H1 (cell line): Measurements from ENCODE around the gene ZNF423. TPM values are rescaled to one million over a fixed set of nuclear protein-coding genes. Genes with fewer than 3 reads are reported as not detected.

Experiments used
- CTCF ChIA-PET: fragments of 300-600 bp; sonication (Branson Sonifier 250); formaldehyde crosslinking; loops from one replicate; lab custom pipeline; 2021; ENCODE audit not compliant: partially characterized antibody; lab: Charles Lee
- POLR2A ChIA-PET: fragments of 300-600 bp; sonication (Branson Sonifier 250); formaldehyde crosslinking; loops from one replicate; lab custom pipeline; 2021; ENCODE audit warnings: inconsistent platforms; ENCODE audit not compliant: partially characterized antibody; lab: Charles Lee
- DNase-seq, 2 experiments: peaks; one replicate each; pipeline versions ENCODE4 v3.0.0 to v3.0.0-alpha.2; 2010 to 2022; ENCODE audit warnings: low spot score in 2 of 2, low read depth in 1 of 2, mixed read lengths in 1 of 2
- FAIRE-seq: peaks from 2 replicates; lab custom pipeline; 2011; peaks lifted over from hg19 to GRCh38; lab: Jason Lieb, UNC
- H2AFZ ChIP-seq: 2 replicates; pipeline ENCODE4 v1.8.1; 2012; ENCODE audit warnings: low read length, inconsistent platforms
- H2AK5ac ChIP-seq: 2 replicates; pipeline ENCODE4 v1.6.1; 2013; ENCODE audit warnings: low read depth, low read length
- H2BK120ac ChIP-seq: replicated peaks from 2 replicates; pipeline ENCODE3; 2013; ENCODE audit warnings: low read depth, low read length, inconsistent platforms
- H2BK12ac ChIP-seq: 2 replicates; pipeline ENCODE4 v1.6.1; 2013; ENCODE audit warnings: low read depth, low read length
- H2BK15ac ChIP-seq: 2 replicates; pipeline ENCODE4 v1.6.1; 2013; ENCODE audit warnings: low read length
- H2BK20ac ChIP-seq: 2 replicates; pipeline ENCODE4 v1.6.1; 2013; ENCODE audit warnings: low read length
- H2BK5ac ChIP-seq: 2 replicates; pipeline ENCODE4 v1.6.1; 2013; ENCODE audit warnings: low read depth, low read length
- H3K14ac ChIP-seq: 2 replicates; pipeline ENCODE4 v1.6.1; 2013; ENCODE audit warnings: inconsistent platforms; ENCODE audit not compliant: insufficient read length
- H3K18ac ChIP-seq: 2 replicates; pipeline ENCODE4 v1.6.1; 2013; ENCODE audit warnings: low read length; ENCODE audit errors: extremely low read depth
- H3K23ac ChIP-seq: 2 replicates; pipeline ENCODE4 v1.6.1; 2013; ENCODE audit warnings: inconsistent platforms; ENCODE audit not compliant: insufficient read length
- H3K23me2 ChIP-seq: 2 replicates; pipeline ENCODE4 v1.6.1; 2013; ENCODE audit warnings: low read depth, low read length
- H3K27ac ChIP-seq: 2 replicates; pipeline ENCODE4 v1.6.1; 2011; ENCODE audit warnings: low read depth, low read length, inconsistent platforms
- H3K27me3 ChIP-seq, 4 experiments: replicated peaks in 1 of 4; 1 replicate in 1 of 4; 2 replicates in 3 of 4; pipeline versions ENCODE4 v1.6.1 to v1.8.1; 2011 to 2013; ENCODE audit warnings: low read length in 3 of 4, mild to moderate bottlenecking in 3 of 4, inconsistent platforms in 2 of 4, mixed read lengths in 2 of 4, moderate library complexity in 1 of 4; ENCODE audit not compliant: control insufficient read depth in 3 of 4, insufficient read depth in 3 of 4; ENCODE audit errors: extremely low read depth in 1 of 4
- H3K36me3 ChIP-seq, 4 experiments: 2 replicates each; pipeline versions ENCODE4 v1.6.1 to v1.8.1; 2011 to 2013; ENCODE audit warnings: mild to moderate bottlenecking in 4 of 4, low read length in 3 of 4, moderate library complexity in 2 of 4, control low read depth in 1 of 4, inconsistent platforms in 1 of 4; ENCODE audit not compliant: insufficient read depth in 4 of 4, control insufficient read depth in 2 of 4
- H3K4ac ChIP-seq: replicated peaks from 2 replicates; pipeline ENCODE3; 2013; ENCODE audit warnings: low read length, low read depth, mixed read lengths, inconsistent platforms; ENCODE audit not compliant: insufficient read length
- H3K4me1 ChIP-seq, 4 experiments: replicated peaks in 1 of 4; 1 replicate in 1 of 4; 2 replicates in 3 of 4; pipeline versions ENCODE4 v1.6.1 to v1.8.1; 2011 to 2013; ENCODE audit warnings: low read length in 3 of 4, inconsistent platforms in 2 of 4, mixed read lengths in 1 of 4; ENCODE audit not compliant: insufficient read depth in 4 of 4, control insufficient read depth in 3 of 4
- H3K4me2 ChIP-seq, 2 experiments: 2 replicates each; pipeline versions ENCODE4 v1.6.1 to v1.8.1; 2011 to 2013; ENCODE audit warnings: low read depth in 2 of 2, low read length in 2 of 2, control low read depth in 1 of 2, inconsistent platforms in 1 of 2, mild to moderate bottlenecking in 1 of 2; ENCODE audit not compliant: insufficient read depth in 1 of 2
- H3K4me3 ChIP-seq, 4 experiments: fragments of 200-600, 300-600 bp in 1 of 4; sonication (generic), shearing (Covaris generic), sonication (Bioruptor Twin) in 1 of 4; 2 replicates each; pipeline versions ENCODE4 v1.5.1 to v1.8.1; 2011 to 2016; ENCODE audit warnings: low read length in 4 of 4, low read depth in 3 of 4, control low read depth in 2 of 4, inconsistent platforms in 2 of 4, mild to moderate bottlenecking in 2 of 4, mixed read lengths in 1 of 4, moderate library complexity in 1 of 4; ENCODE audit not compliant: insufficient read depth in 2 of 4; ENCODE audit errors: extremely low read depth in 1 of 4
- H3K56ac ChIP-seq: replicated peaks from 2 replicates; pipeline ENCODE3; 2013; ENCODE audit warnings: low read depth, mild to moderate bottlenecking, mixed read lengths, low read length, inconsistent platforms; ENCODE audit not compliant: insufficient read length
- H3K79me1 ChIP-seq: 2 replicates; pipeline ENCODE4 v1.6.1; 2013; ENCODE audit warnings: low read depth, low read length, control low read depth
- H3K79me2 ChIP-seq, 2 experiments: 2 replicates each; pipeline versions ENCODE4 v1.6.1 to v1.8.1; 2012 to 2013; ENCODE audit warnings: low read length in 2 of 2, mild to moderate bottlenecking in 2 of 2, inconsistent platforms in 1 of 2; ENCODE audit not compliant: insufficient read depth in 2 of 2, control insufficient read depth in 1 of 2
- H3K9ac ChIP-seq, 4 experiments: replicated peaks in 1 of 4; 1 replicate in 1 of 4; 2 replicates in 3 of 4; pipeline versions ENCODE4 v1.6.1 to v1.8.1; 2011 to 2013; ENCODE audit warnings: low read depth in 3 of 4, low read length in 3 of 4, control low read depth in 2 of 4, mild to moderate bottlenecking in 2 of 4, moderate library complexity in 2 of 4, inconsistent platforms in 1 of 4; ENCODE audit errors: extremely low read depth in 1 of 4
- H3K9me3 ChIP-seq, 2 experiments: 2 replicates each; pipeline versions ENCODE4 v1.6.1 to v1.8.1; 2012 to 2013; ENCODE audit warnings: mild to moderate bottlenecking in 2 of 2, moderate library complexity in 2 of 2, control low read depth in 1 of 2, inconsistent platforms in 1 of 2, low read depth in 1 of 2, low read length in 1 of 2, mixed read lengths in 1 of 2; ENCODE audit not compliant: insufficient read depth in 2 of 2
- H4K20me1 ChIP-seq, 2 experiments: replicated peaks in 1 of 2; 2 replicates each; pipeline versions ENCODE3 to v1.8.1; 2011 to 2013; ENCODE audit warnings: inconsistent platforms in 2 of 2, low read length in 2 of 2, mild to moderate bottlenecking in 1 of 2; ENCODE audit not compliant: insufficient read depth in 2 of 2, control insufficient read depth in 1 of 2
- H4K5ac ChIP-seq: 2 replicates; pipeline ENCODE4 v1.6.1; 2013; ENCODE audit warnings: low read length, low read depth, mixed read lengths, inconsistent platforms; ENCODE audit not compliant: insufficient read length
- H4K8ac ChIP-seq: 2 replicates; pipeline ENCODE4 v1.8.0; 2013; ENCODE audit warnings: mild to moderate bottlenecking, moderate library complexity, low read length, inconsistent platforms; ENCODE audit not compliant: insufficient read depth; ENCODE audit errors: extremely low read depth
- H4K91ac ChIP-seq: replicated peaks from 2 replicates; pipeline ENCODE3; 2013; ENCODE audit warnings: low read length, mixed read lengths, inconsistent platforms; ENCODE audit not compliant: insufficient read length
- CHD1 ChIP-seq: IDR thresholded peaks from 2 replicates; pipeline ENCODE4 v1.6.1; 2012; ENCODE audit warnings: low read depth, low read length, improper control_type of control experiment
- RNF2 ChIP-seq: fragments of 200-900, 300-1000 bp; sonication (generic); IDR thresholded peaks from 2 replicates; pipeline ENCODE4 v1.7.1; 2016; ENCODE audit warnings: borderline replicate concordance, low read depth, mild to moderate bottlenecking, antibody characterized with exemption, low read length; ENCODE audit not compliant: poor library complexity, severe bottlenecking; ENCODE audit errors: missing control alignments
- WGBS, 2 experiments: shearing (Covaris generic) in 1 of 2; methylation state at CpG; one replicate each; pipeline versions ENCODE4 v1.1.6 to v1.1.7; 2013 to 2015; ENCODE audit warnings: low lambda C conversion rate in 2 of 2, mixed read lengths in 2 of 2, inconsistent platforms in 1 of 2, low coverage in 1 of 2, missing lambda C conversion rate in 1 of 2; ENCODE audit not compliant: insufficient replicate concordance in 2 of 2, insufficient coverage in 1 of 2, insufficient read length in 1 of 2; ENCODE audit errors: extremely low coverage in 1 of 2, missing lambda C conversion rate in 1 of 2; 5-methylcytosine and 5-hydroxymethylcytosine counted together
- polyA plus RNA-seq, 7 experiments: library from polyadenylated mRNA; depleted of rRNA in 3 of 7; stranded (reverse) in 5 of 7; unstranded in 2 of 7; fragments of >200 nt in 5 of 7; fragments of 200-250 nt in 2 of 7; gene quantifications; 1 replicate in 5 of 7; 2 replicates in 1 of 7; 4 replicates in 1 of 7; pipeline versions ENCODE4 v1.2.1 to v1.2.3, GENCODE V29; 2011 to 2013; ENCODE audit warnings: missing spikeins in 2 of 7, mixed read lengths in 2 of 7
- total RNA-seq: library from RNA; stranded (reverse); fragmentation: NEBNext Ultra II Directional; extraction: Animal tissue kit (Norgen Biotek cat#: 25700); gene quantifications from 2 replicates; pipeline ENCODE4 v1.2.1, GENCODE V29; 2021

ZNF423 gene
- total and polyA plus RNA-seq, 2 of the 8 experiments (the other 6 are each of a cell fraction or from before 2014, with no cell fraction given), result 38.2 to 52.3 TPM

- Histone ChIP-seq H3K56ac (peak overlapping the region; percentile 67), H3K23ac (no peak overlapping the region), H4K91ac (no peak overlapping the region), H3K18ac (no peak overlapping the region), H3K9ac (no peak overlapping the region), H2AK5ac (no peak overlapping the region), H4K5ac (no peak overlapping the region), H3K4me1 (peaks cover 0 to 3% (median 0%) of the 10 kb centered on the region in 4 experiments; a peak in 1 of 7 replicates), H4K8ac (no peak overlapping the region), H3K4me3 (no peak overlapping the region), H3K27me3 (no peaks in the 10 kb centered on the region), H4K20me1 (peaks cover 0 to 8% of the 10 kb centered on the region in 2 experiments), H3K4ac (no peak overlapping the region), H3K14ac (no peak overlapping the region), H3K27ac (no peak overlapping the region), H2BK15ac (no peak overlapping the region), H3K4me2 (no peak overlapping the region), H2BK20ac (no peak overlapping the region), H2AFZ (no peak overlapping the region), H2BK5ac (no peak overlapping the region), H3K36me3 (peaks cover 0 to 8% (median 2%) of the 10 kb centered on the region in 4 experiments; a peak in 4 of 8 replicates), H3K23me2 (peaks cover 20% of the 10 kb centered on the region; the same call in 1 of the 2 replicates), H3K9me3 (peaks cover 4 to 9% of the 10 kb centered on the region in 2 experiments; a peak in 2 of 4 replicates), H3K79me1 (peaks cover 2% of the 10 kb centered on the region; the same call in 1 of the 2 replicates), H2BK120ac (no peak overlapping the region), H2BK12ac (no peak overlapping the region), H3K79me2 (peaks cover 0 to under 1% of the 10 kb centered on the region in 2 experiments; a peak in 1 of 4 replicates)
- FAIRE-seq (no peak), DNase-seq (no peak)
- WGBS, 2 experiments, result 89 to 100% methylated on average over 2 to 3 of the region's 3 CpGs
- TF ChIP-seq CHD1, result no peak
- TF ChIP-seq RNF2, result no peak
- ChIA-PET POLR2A (interaction anchor here (0.6 kb wide), 1 partner anchor 84 kb away, joined by 3 read pairs; no protein-coding TSS in a partner anchor), CTCF (no interaction called here)
These were observed 227.8 kb downstream of the ZNF423 start for GRCh38 chr16:49628148-49628547.
